K562 (cell line): ENCODE measurements around the gene FGF2. TPM values are rescaled to one million over a fixed set of nuclear protein-coding genes. Genes with fewer than 3 reads are reported as not detected.
"Not testable (repeated sequence)": the region's sequence is repeated elsewhere in the genome, so short reads cannot be mapped to it uniquely, and the experiment has no call there.

Experiments used
- ATAC-seq: fragments of 200-7000 bp; cut with Tn5 transposase; 3 replicates; pipeline ENCODE4 v1.9.1; 2020; ENCODE audit warnings: moderate library complexity
- BruUV-seq: library from RNA; stranded (reverse); fragments of 400-500 nt; replicated peaks from 2 replicates; lab custom pipeline; 2021; lab: Mats Ljungman, UMichigan
- CTCF ChIA-PET: fragments of 300-600 bp; formaldehyde crosslinking; extraction: SDS; loops from one replicate; lab custom pipeline; 2021; ENCODE audit warnings: low intra/inter-chr PET ratio; lab: Yijun Ruan, JAX
- POLR2A ChIA-PET: fragments of 300-600, 350-650 bp; sonication (Branson Sonifier 250); formaldehyde crosslinking; extraction: SDS; loops from one replicate; lab custom pipeline; 2021; ENCODE audit warnings: antibody characterized with exemption, inconsistent platforms; lab: Yijun Ruan, JAX
- DNase-seq, 4 experiments: peaks; one replicate each; pipeline versions ENCODE4 v3.0.0 to v3.0.0-alpha.2; 2011 to 2018; ENCODE audit warnings: low spot score in 3 of 4, mixed read lengths in 3 of 4; ENCODE audit errors: extremely low read depth in 1 of 4
- FAIRE-seq: peaks from 2 replicates; lab custom pipeline; 2011; peaks lifted over from hg19 to GRCh38; lab: Jason Lieb, UNC
- H2AFZ ChIP-seq: 2 replicates; pipeline ENCODE4 v1.6.0; 2011; ENCODE audit warnings: low read depth, low read length, control low read depth, inconsistent platforms
- H3K27ac ChIP-seq: fragments of 200-600 bp; 3 replicates; pipeline ENCODE4 v1.8.0; 2011; ENCODE audit warnings: low read depth, mild to moderate bottlenecking, control low read depth, inconsistent platforms, low read length, moderate library complexity, mixed read lengths; ENCODE audit errors: extremely low read depth
- H3K27me3 ChIP-seq, 2 experiments: fragments of 300-600 bp in 1 of 2; 2 replicates in 1 of 2; 3 replicates in 1 of 2; pipeline versions ENCODE4 v1.6.0 to v1.8.0; 2011; ENCODE audit warnings: inconsistent platforms in 2 of 2, low read length in 2 of 2, mild to moderate bottlenecking in 1 of 2, mixed read lengths in 1 of 2, moderate library complexity in 1 of 2; ENCODE audit not compliant: control insufficient read depth in 2 of 2, insufficient read depth in 2 of 2
- H3K36me3 ChIP-seq: fragments of 300-600 bp; 3 replicates; pipeline ENCODE4 v1.8.0; 2011; ENCODE audit warnings: mild to moderate bottlenecking, low read length, inconsistent platforms; ENCODE audit not compliant: control insufficient read depth, insufficient read depth
- H3K4me1 ChIP-seq, 2 experiments: fragments of 200-600 bp in 1 of 2; replicated peaks in 1 of 2; 2 replicates in 1 of 2; 3 replicates in 1 of 2; pipeline versions ENCODE4 v1.5.1 to v1.8.0; 2011; ENCODE audit warnings: inconsistent platforms in 2 of 2, low read length in 2 of 2, mild to moderate bottlenecking in 1 of 2, mixed read lengths in 1 of 2, moderate library complexity in 1 of 2; ENCODE audit not compliant: control insufficient read depth in 2 of 2, insufficient read depth in 2 of 2
- H3K4me2 ChIP-seq: 2 replicates; pipeline ENCODE4 v1.6.1; 2011; ENCODE audit warnings: low read length, control low read depth, inconsistent platforms, mixed read lengths; ENCODE audit not compliant: insufficient read depth
- H3K4me3 ChIP-seq: fragments of 200-600 bp; sonication (generic), shearing (Covaris generic); 2 replicates; pipeline ENCODE4 v1.5.1; 2016; ENCODE audit warnings: control low read depth, inconsistent platforms
- H3K79me2 ChIP-seq: fragments of 200-600 bp; 3 replicates; pipeline ENCODE4 v1.8.0; 2011; ENCODE audit warnings: low read length, inconsistent platforms; ENCODE audit not compliant: control insufficient read depth, insufficient read depth
- H3K9ac ChIP-seq, 2 experiments: 2 replicates each; pipeline versions ENCODE4 v1.6.0 to v1.6.1; 2011; ENCODE audit warnings: low read depth in 2 of 2, low read length in 2 of 2, control low read depth in 1 of 2, inconsistent platforms in 1 of 2, mild to moderate bottlenecking in 1 of 2, mixed read lengths in 1 of 2; ENCODE audit not compliant: insufficient read depth in 1 of 2
- H3K9me1 ChIP-seq: one replicate; pipeline ENCODE4 v1.6.0; 2011; ENCODE audit warnings: inconsistent platforms, mild to moderate bottlenecking, low read length, moderate library complexity; ENCODE audit not compliant: control insufficient read depth, insufficient read depth
- H3K9me3 ChIP-seq: replicated peaks from 2 replicates; pipeline ENCODE4 v1.5.1; 2011; ENCODE audit warnings: low read depth, low read length, inconsistent platforms; ENCODE audit not compliant: control insufficient read depth, insufficient read depth
- H4K20me1 ChIP-seq: replicated peaks from 2 replicates; pipeline ENCODE4 v1.6.1; 2011; ENCODE audit warnings: low read length, inconsistent platforms, mixed read lengths; ENCODE audit not compliant: control insufficient read depth, insufficient read depth
- CBFA2T2 ChIP-seq: fragments of 450-650 bp; conservative IDR thresholded peaks from 2 replicates; pipeline ENCODE4 v1.6.1; 2017; ENCODE audit warnings: mild to moderate bottlenecking
- CBFA2T3 ChIP-seq: fragments of 450-650 bp; IDR thresholded peaks from 2 replicates; pipeline ENCODE4 v1.6.1; 2017
- EP400 ChIP-seq: fragments of 450-650 bp; IDR thresholded peaks from 2 replicates; pipeline ENCODE4 v1.6.1; 2017; ENCODE audit warnings: antibody characterized with exemption, mild to moderate bottlenecking, moderate library complexity
- KDM1A ChIP-seq, 2 experiments: fragments of 450-650 bp; IDR thresholded peaks; 2 replicates each; pipeline ENCODE4 v1.6.1; 2016; ENCODE audit warnings: mild to moderate bottlenecking in 2 of 2
- NCOR1 ChIP-seq: fragments of 450-650 bp; IDR thresholded peaks from 2 replicates; pipeline ENCODE4 v1.6.1; 2016; ENCODE audit warnings: mild to moderate bottlenecking, moderate library complexity
- NR2C1 ChIP-seq, 2 experiments: fragments of 450-650 bp; IDR thresholded peaks; 2 replicates each; pipeline ENCODE4 v1.6.1; 2017; ENCODE audit warnings: mild to moderate bottlenecking in 2 of 2, antibody characterized with exemption in 1 of 2, inconsistent platforms in 1 of 2, missing compliant biosample characterization in 1 of 2, missing genetic modification characterization in 1 of 2
- TAL1 ChIP-seq: fragments of 450-650 bp; IDR thresholded peaks from 2 replicates; pipeline ENCODE4 v1.6.1; 2016; ENCODE audit warnings: mild to moderate bottlenecking
- TCF3 ChIP-seq: sonication (generic); formaldehyde crosslinking; IDR thresholded peaks from 2 replicates; pipeline ENCODE4 v1.4.0; 2020; ENCODE audit warnings: mild to moderate bottlenecking, missing genetic modification reagents
- WGBS: fragments of 100-300 bp; shearing (Covaris generic); methylation state at CpG from one replicate; pipeline ENCODE4 v1.1.6; 2016; ENCODE audit warnings: low coverage, mixed read lengths; ENCODE audit not compliant: insufficient coverage; ENCODE audit errors: missing lambda C conversion rate; 5-methylcytosine and 5-hydroxymethylcytosine counted together
- in situ Hi-C: fragments of 300-500 bp; cut with MboI; formaldehyde crosslinking; loops from 4 replicates; pipeline ENCODE4 v1.15.0; 2018; ENCODE audit warnings: inconsistent platforms, mixed read lengths
- intact Hi-C: fragments of 100-400 bp; cut with micrococcal nuclease; formaldehyde crosslinking; loops from 2 replicates; pipeline ENCODE4 v1.14.2; 2022
- polyA plus RNA-seq, 8 experiments: library from polyadenylated mRNA; depleted of rRNA in 4 of 8; stranded (reverse) in 5 of 8; unstranded in 3 of 8; fragments of >200 nt; fragmentation: Nextera tagmentation in 2 of 8; fragmentation: Illumina TruSeq in 1 of 8; extraction: Ambion mirVana in 2 of 8; extraction: Trizol in 1 of 8; gene quantifications; 2 replicates each; pipeline versions ENCODE4 v1.2.1 to v1.2.3, GENCODE V29; 2011 to 2014; ENCODE audit warnings: inconsistent platforms in 1 of 8, missing spikeins in 1 of 8
- total RNA-seq, 7 experiments: library from RNA; depleted of rRNA in 6 of 7; stranded (reverse); fragments of >200 nt in 6 of 7; fragmentation: Illumina TruSeq in 2 of 7; extraction: Trizol in 2 of 7; gene quantifications; 2 replicates each; pipeline versions ENCODE4 v1.2.1 to v1.2.3, GENCODE V29; 2011 to 2021; ENCODE audit warnings: low replicate concordance in 1 of 7

FGF2 gene
- total and polyA plus RNA-seq, 9 of the 15 experiments (the other 6 are each of a cell fraction or from before 2014, with no cell fraction given): 2.5 to 19.4 (median 9.2) TPM

DNA sequence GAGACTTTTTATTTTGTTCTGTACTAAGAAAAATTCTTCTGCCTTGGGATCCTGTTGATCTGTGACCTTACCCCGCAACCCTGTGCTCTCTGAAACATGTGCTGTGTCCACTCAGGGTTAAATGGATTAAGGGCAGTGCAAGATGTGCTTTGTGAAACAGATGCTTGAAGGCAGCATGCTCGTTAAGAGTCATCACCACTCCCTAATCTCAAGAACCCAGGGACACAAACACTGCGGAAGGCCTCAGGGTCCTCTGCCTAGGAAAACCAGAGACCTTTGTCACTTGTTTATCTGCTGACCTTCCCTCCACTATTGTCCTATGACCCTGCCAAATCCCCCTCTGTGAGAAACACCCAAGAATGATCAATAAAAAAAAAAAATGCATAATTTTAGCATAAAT is 13.8 kb upstream of the FGF2 start:
- DNase-seq; H3K27me3 ChIP-seq; H4K20me1 ChIP-seq; ATAC-seq; FAIRE-seq; H3K27ac ChIP-seq; H3K79me2 ChIP-seq; H3K9me1 ChIP-seq; H3K9ac ChIP-seq; H3K36me3 ChIP-seq; H3K4me2 ChIP-seq; BruUV-seq; H3K4me1 ChIP-seq; H3K9me3 ChIP-seq; POLR2A ChIA-PET; intact Hi-C loops; in situ Hi-C loops; H3K4me3 ChIP-seq; CTCF ChIA-PET; H2AFZ ChIP-seq; TF ChIP-seq NR2C1 (tag; IDR thresholded peaks at IDR 0.05): not testable (repeated sequence)
- peak; percentile 33; the same call in 1 of the 2 replicates for TF ChIP-seq TCF3 (CRISPR knock-in tag)
- TF ChIP-seq CBFA2T3: peak; percentile 78
- TF ChIP-seq TAL1: peak; percentile 45; the same call in 1 of the 2 replicates
- TF ChIP-seq KDM1A (IDR thresholded peaks at IDR 0.05): peak in 1 of 2 experiments; percentile 35; a peak in 1 of 4 replicates
- peak; percentile 62 for TF ChIP-seq CBFA2T2
- peak; percentile 15; the same call in 1 of the 2 replicates for TF ChIP-seq NR2C1 (IDR thresholded peaks at IDR 0.05)
- peak; percentile 31; the same call in 1 of the 2 replicates for TF ChIP-seq NCOR1
- 0 out of 2 replicates have a peak, but pooled peaks have one; percentile 19 for TF ChIP-seq EP400
- 25% methylated on average over 2 of the region's 3 CpGs for WGBS
